GM18868 (cell line): ENCODE measurements around the gene HPSE2.
"Not testable (repeated sequence)": the region's sequence is repeated elsewhere in the genome, so short reads cannot be mapped to it uniquely, and the experiment has no call there.

Experiments
- ATAC-seq: cut with Tn5 transposase; IDR thresholded peaks from one replicate; pipeline ENCODE4 v1.9.1; 2021; ENCODE audit warnings: mild to moderate bottlenecking, moderate library complexity; ENCODE audit not compliant: unreplicated experiment

HPSE2 gene

GRCh38 chr10:99008054-99008453 lies 227.6 kb downstream of the HPSE2 start:
- no peak for ATAC-seq

- no peak for ATAC-seq
These were observed 228.2 kb downstream of the HPSE2 start for GRCh38 chr10:99007457-99007856.

GRCh38 chr10:99005254-99005653 lies 230.4 kb downstream of the HPSE2 start:
- no peak for ATAC-seq

DNA sequence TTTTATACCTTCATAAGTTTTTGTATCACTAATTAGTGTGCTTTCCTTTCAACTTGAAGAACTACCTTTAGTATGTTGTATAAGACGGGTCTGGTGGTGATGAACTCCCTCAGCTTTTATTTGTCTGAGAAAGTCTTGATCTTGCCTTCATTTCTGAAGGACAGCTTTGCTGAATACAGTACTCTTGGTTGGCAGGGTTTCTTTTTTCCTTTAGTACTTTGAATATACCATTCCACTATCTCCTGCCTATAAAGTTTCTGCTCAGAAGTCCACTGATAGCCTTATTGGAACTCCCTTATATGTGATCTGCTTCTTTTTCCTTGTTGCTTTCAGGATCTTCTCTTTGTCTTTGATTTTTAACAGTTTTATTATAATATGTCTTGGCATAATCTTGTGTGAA lies 230.9 kb downstream of the HPSE2 start:
- ATAC-seq = no peak

- no peak for ATAC-seq
These were observed 233.3 kb downstream of the HPSE2 start for GRCh38 chr10:99002392-99002791.

- no peak for ATAC-seq
These were observed 238.1 kb downstream of the HPSE2 start for GRCh38 chr10:98997596-98997995.

GRCh38 chr10:98994030-98994429 lies 241.6 kb downstream of the HPSE2 start:
- peak; percentile 63 for ATAC-seq

GRCh38 chr10:98983751-98984150 lies 251.9 kb downstream of the HPSE2 start:
- ATAC-seq = not testable (repeated sequence)

DNA sequence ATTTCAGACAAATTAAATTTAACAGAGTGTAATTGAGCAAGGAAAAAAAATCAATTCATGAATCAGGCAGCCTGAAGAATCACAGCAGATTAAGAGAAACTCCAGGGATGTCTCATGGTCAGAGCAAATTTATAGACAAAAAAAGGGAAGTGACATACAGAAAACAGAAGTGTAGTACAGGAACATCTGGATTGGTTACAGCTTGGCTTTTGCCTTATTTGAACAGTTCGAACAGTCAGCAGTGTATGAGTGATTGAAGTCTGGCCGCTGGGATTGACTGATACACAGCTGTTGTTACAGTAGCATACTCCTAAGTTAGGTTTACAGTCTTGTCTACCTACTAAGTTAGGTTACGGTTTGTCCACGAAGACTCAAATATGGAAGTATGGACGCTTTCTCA lies 255.3 kb downstream of the HPSE2 start:
- no peak for ATAC-seq

DNA sequence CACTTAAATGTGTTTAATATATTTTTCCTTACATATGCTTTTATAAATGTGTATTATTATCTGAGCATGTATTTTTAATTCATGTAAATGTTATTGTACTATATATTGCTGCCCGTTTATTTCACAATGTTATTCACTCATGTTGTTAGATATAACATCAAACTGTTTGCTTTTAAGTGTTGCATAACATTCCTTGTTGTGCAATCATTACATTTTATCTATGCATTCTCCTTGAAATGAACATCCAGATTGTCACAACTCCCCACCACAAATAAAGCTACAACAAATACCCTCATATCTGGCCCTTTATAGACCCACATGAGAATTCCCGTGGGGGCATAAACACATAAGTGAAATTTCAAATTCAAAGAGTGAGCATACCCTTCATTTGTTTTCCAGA lies 264.2 kb downstream of the HPSE2 start:
- no peak for ATAC-seq

- ATAC-seq = no peak
These were observed 268.1 kb downstream of the HPSE2 start for GRCh38 chr10:98967601-98968000.

DNA sequence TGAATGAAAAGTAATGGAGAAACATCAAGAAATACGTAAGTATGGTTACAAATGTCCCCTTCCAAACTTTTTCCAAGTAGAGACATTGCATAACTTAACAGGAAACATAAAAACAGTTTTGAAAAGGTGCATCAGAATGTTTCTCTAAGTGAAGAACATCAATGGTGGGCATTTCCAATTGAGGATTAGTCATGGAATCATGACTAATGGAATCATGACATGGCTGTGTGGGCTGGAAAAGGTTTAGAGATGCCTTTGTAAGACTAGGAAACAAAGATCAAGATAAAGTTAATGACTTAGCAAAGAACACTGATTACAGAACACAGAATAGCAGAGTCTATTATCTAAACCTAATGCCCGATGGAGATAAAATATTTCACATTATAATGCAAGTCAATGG lies 272.0 kb downstream of the HPSE2 start:
- ATAC-seq = no peak

- ATAC-seq = no peak
These were observed 276.3 kb downstream of the HPSE2 start for GRCh38 chr10:98959379-98959778.

DNA sequence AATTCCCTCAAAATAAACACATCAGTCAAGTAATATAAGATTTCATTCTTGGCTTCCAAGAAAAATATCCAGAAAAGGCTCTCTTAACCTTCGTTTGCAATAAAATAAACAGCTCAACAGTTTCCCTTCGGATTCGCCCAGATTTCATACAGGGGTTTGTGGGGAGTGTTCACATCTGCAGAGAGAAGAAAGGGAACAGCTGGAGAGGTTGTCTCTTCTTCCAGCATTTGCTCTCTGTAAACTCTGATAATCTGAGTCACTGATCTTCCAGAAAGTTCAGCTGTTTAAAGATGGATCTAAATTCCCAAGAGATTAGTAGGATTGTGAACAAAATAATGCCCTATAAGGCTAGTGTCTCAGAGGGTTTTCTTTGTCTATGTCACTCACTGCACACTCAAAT lies 277.9 kb downstream of the HPSE2 start:
- no peak for ATAC-seq

DNA sequence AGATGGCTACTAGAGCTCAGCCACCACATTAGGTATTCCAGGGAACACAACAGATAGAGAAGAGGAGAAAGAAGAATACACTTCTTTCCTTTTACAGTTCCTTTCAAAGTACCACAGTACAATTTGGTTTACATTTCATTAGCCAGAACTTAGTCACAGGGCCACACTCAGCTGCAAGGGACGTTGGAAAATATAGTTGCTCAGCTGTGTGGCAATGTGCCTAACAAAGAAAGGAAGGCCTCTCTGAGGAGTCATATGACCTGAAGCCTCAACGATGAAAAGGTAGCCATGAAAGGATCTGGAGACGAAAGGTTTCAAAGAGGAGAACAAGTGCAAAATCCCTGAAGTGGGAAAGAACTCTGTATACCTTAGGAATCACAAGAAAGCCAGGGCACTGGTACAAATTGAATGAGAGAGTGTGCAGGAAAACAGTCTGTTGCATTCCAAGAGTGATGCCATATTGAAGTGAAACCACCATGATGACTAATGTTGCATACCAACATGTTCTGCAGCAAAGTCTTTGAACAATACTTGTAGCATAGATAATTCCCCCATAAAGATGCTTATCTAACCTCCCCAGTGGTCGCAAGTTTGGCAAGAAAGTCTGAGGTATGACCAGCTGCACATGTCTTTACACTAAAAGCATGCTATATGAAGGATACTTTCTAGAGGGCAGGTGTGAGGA lies 278.9 kb downstream of the HPSE2 start:
- ATAC-seq = no peak

DNA sequence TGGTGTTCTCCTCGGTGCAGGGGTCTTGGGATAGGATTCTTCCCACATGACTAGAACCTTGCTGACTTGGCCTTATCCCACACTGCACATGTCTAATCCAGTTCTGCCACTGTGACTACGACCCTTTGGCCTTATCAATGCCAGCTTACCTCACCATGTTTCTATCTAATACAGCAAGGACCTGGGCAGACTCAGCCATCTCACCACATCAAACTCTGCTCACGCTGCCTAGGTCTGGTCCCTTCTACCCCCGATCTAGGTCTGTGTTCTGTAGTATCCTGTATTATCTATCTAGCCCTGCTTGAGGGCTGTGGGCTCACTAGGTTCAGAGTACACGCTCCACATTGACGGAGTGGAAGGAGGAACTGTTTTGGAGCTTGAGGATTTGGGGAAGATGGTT lies 282.4 kb downstream of the HPSE2 start:
- no peak for ATAC-seq

GRCh38 chr10:98951269-98952000 lies 284.2 kb downstream of the HPSE2 start:
- no peak for ATAC-seq

- no peak for ATAC-seq
These were observed 285.5 kb downstream of the HPSE2 start for GRCh38 chr10:98950106-98950505.

DNA sequence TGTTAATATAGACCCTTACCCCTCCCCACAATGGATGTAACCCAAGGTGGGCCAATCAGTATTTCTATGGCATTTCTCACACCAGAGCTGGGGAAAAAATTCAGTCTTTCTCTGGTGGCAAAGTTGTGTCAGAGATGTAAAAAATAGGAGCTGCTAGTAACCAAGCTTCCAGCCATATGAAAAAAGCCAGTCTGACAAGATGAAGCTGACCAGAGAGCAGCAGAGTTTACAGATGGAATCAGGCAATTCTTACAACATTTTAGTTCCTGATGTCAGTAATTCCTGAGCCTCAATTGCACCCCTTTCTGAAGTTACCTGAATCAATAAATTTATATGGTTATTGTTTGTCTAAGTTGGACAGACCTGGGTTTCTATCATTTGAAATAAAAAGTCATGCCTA lies 286.3 kb downstream of the HPSE2 start:
- no peak for ATAC-seq

- ATAC-seq = no peak
These were observed 292.0 kb downstream of the HPSE2 start for GRCh38 chr10:98943681-98944080.

DNA sequence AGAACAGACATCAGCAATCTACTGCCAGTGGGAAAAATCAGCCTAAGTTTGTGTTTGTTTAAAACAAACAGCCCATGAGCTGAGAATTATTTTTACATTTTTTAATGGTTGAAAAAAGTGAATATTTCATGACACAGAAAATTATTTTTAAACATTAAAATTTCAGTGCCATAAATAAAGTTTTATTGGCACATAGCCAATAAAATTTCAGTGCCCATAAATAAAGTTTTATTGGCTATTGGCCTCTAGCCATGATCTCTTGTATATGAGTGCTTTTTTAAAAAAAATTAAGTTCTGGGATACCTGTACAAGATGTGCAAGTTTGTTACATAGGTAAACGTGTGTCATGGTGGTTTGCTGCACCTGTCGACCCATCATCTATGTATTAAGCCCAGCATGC lies 305.9 kb downstream of the HPSE2 start:
- ATAC-seq = no peak

GRCh38 chr10:98925651-98926050 lies 310.0 kb downstream of the HPSE2 start:
- no peak for ATAC-seq

- ATAC-seq = no peak
These were observed 311.1 kb downstream of the HPSE2 start for GRCh38 chr10:98924526-98924925.
